ENCODE data around the gene MSMP. TPM values are rescaled to one million over a fixed set of nuclear protein-coding genes. Genes with fewer than 3 reads are reported as not detected.

MSMP gene
- total RNA-seq, 4 donors from 2014 or later = 1.3 TPM; not detected in 3

- H3K4me1 ChIP-seq = peaks cover 30 to 50% (median 39%) of the 10 kb centered on the region in 4 donors
- H3K9me3 ChIP-seq = no peaks in the 10 kb centered on the region
- peaks cover 79 to 85% (median 83%) of the 10 kb centered on the region in 4 donors for H3K36me3 ChIP-seq
- no peak for DNase-seq (ENCODE audit: extremely low spot score)
- no peak overlapping the region for H3K4me3 ChIP-seq
- H3K27ac ChIP-seq (replicated peaks in 1 of 4) = peak overlapping the region in 1 of 4 donors; percentile 20
- WGBS = 84% methylated on average over 7 of the region's 7 CpGs
- TF ChIP-seq CTCF (IDR thresholded peaks at IDR 0.05) (no peak), POLR2AphosphoS5 (IDR thresholded peaks at IDR 0.05) (no peak), EP300 (IDR thresholded peaks at IDR 0.05) (no peak), POLR2A (IDR thresholded peaks at IDR 0.05; ENCODE audit: low read depth) (no peak)
- no peaks in the 10 kb centered on the region for H3K27me3 ChIP-seq
- intact Hi-C loops (cut with DNase I) = no loop called here
These were observed 12.3 kb downstream of the MSMP start for GRCh38 chr9:35741740-35742139.

- intact Hi-C loops (cut with DNase I) = no loop called here
- H3K27ac ChIP-seq (replicated peaks in 1 of 4) = peak overlapping the region in 3 of 4 donors; percentile 18 to 34 (median 22)
- 87% methylated on average over 6 of the region's 6 CpGs for WGBS
- H3K4me1 ChIP-seq = peaks cover 20 to 46% (median 36%) of the 10 kb centered on the region in 4 donors
- no peaks in the 10 kb centered on the region for H3K27me3 ChIP-seq
- no peak for DNase-seq (ENCODE audit: extremely low spot score)
- peaks cover 91 to 100% (median 98%) of the 10 kb centered on the region in 4 donors for H3K36me3 ChIP-seq
- no peak overlapping the region for H3K4me3 ChIP-seq
- H3K9me3 ChIP-seq = no peaks in the 10 kb centered on the region
- no peak for TF ChIP-seq POLR2A (IDR thresholded peaks at IDR 0.05; ENCODE audit: low read depth)
- no peak for TF ChIP-seq CTCF (IDR thresholded peaks at IDR 0.05)
- TF ChIP-seq EP300 (IDR thresholded peaks at IDR 0.05) = no peak
These were observed 13.8 kb downstream of the MSMP start for GRCh38 chr9:35740243-35740642.

GRCh38 chr9:35738924-35739323, 15.2 kb downstream of the MSMP start:
- no peaks in the 10 kb centered on the region for H3K9me3 ChIP-seq
- no peak overlapping the region for H3K4me3 ChIP-seq
- no peaks in the 10 kb centered on the region for H3K27me3 ChIP-seq
- H3K36me3 ChIP-seq = peaks cover 84 to 97% (median 96%) of the 10 kb centered on the region in 4 donors
- peaks cover 9 to 41% (median 33%) of the 10 kb centered on the region in 4 donors for H3K4me1 ChIP-seq
- no peak overlapping the region for H3K27ac ChIP-seq (replicated peaks in 1 of 4)
- WGBS = 82% methylated on average over 7 of the region's 7 CpGs
- TF ChIP-seq POLR2A (IDR thresholded peaks at IDR 0.05; ENCODE audit: low read depth) (no peak), CTCF (IDR thresholded peaks at IDR 0.05) (no peak), POLR2AphosphoS5 (IDR thresholded peaks at IDR 0.05) (no peak), EP300 (IDR thresholded peaks at IDR 0.05) (no peak)
- DNase-seq (ENCODE audit: extremely low spot score) = no peak
- intact Hi-C loops (cut with DNase I) = loop anchor here (5.0 kb wide), 1 partner anchor 132 kb away; the partner anchor contains the start of gene TESK1

GRCh38 chr9:35738186-35738585, 15.9 kb downstream of the MSMP start:
- peaks cover 14 to 41% (median 35%) of the 10 kb centered on the region in 4 donors for H3K4me1 ChIP-seq
- intact Hi-C loops (cut with DNase I) = loop anchor here (5.0 kb wide), 1 partner anchor 131 kb away; the partner anchor contains the start of gene TESK1
- WGBS = 87% methylated on average over 3 of the region's 4 CpGs
- no peak for DNase-seq (ENCODE audit: extremely low spot score)
- H3K36me3 ChIP-seq = peaks cover 77 to 90% (median 89%) of the 10 kb centered on the region in 4 donors
- H3K4me3 ChIP-seq = no peak overlapping the region
- no peaks in the 10 kb centered on the region for H3K9me3 ChIP-seq
- no peaks in the 10 kb centered on the region for H3K27me3 ChIP-seq
- TF ChIP-seq POLR2AphosphoS5 (IDR thresholded peaks at IDR 0.05) (no peak), POLR2A (IDR thresholded peaks at IDR 0.05; ENCODE audit: low read depth) (no peak), EP300 (IDR thresholded peaks at IDR 0.05) (no peak), CTCF (IDR thresholded peaks at IDR 0.05) (no peak)
- no peak overlapping the region for H3K27ac ChIP-seq (replicated peaks in 1 of 4)

- no peaks in the 10 kb centered on the region for H3K9me3 ChIP-seq
- no peak overlapping the region for H3K4me3 ChIP-seq
- no peaks in the 10 kb centered on the region for H3K27me3 ChIP-seq
- intact Hi-C loops (cut with DNase I) = loop anchor here (5.0 kb wide), 1 partner anchor 130 kb away; the partner anchor contains the start of gene TESK1
- peaks cover 17 to 41% (median 35%) of the 10 kb centered on the region in 4 donors for H3K4me1 ChIP-seq
- 70% methylated on average over 5 of the region's 7 CpGs for WGBS
- H3K36me3 ChIP-seq = peaks cover 69 to 79% (median 78%) of the 10 kb centered on the region in 4 donors
- peak overlapping the region in 3 of 4 donors; percentile 46 to 99 (median 97) for H3K27ac ChIP-seq (replicated peaks in 1 of 4)
- DNase-seq (ENCODE audit: extremely low spot score) = no peak
- TF ChIP-seq EP300 (IDR thresholded peaks at IDR 0.05) = no peak
- TF ChIP-seq POLR2A (IDR thresholded peaks at IDR 0.05; ENCODE audit: low read depth) = no peak
- no peak for TF ChIP-seq POLR2AphosphoS5 (IDR thresholded peaks at IDR 0.05)
- no peak for TF ChIP-seq CTCF (IDR thresholded peaks at IDR 0.05)
These were observed 16.9 kb downstream of the MSMP start for GRCh38 chr9:35737143-35737542.

All from esophagus muscularis mucosa (tissue), 4 donors.